Fibroblast of lung (primary cell): ENCODE data around the gene RHBDF2.

Experiments used
- EZH2 ChIP-seq: IDR thresholded peaks from 2 replicates; pipeline ENCODE4 v1.5.1; 2012; ENCODE audit warnings: low read length, control low read depth, mild to moderate bottlenecking; ENCODE audit errors: missing control alignments
- TF ChIP-seq, protein P1 (sequence below), 2 donors: IDR thresholded peaks in 1 of 2; conservative IDR thresholded peaks in 1 of 2; 1 replicate in 1 of 2; 2 replicates in 1 of 2; pipeline ENCODE4 v1.5.1; 2011 to 2012; ENCODE audit warnings: low read length in 2 of 2, control low read depth in 1 of 2, inconsistent platforms in 1 of 2, low read depth in 1 of 2, mild to moderate bottlenecking in 1 of 2

DNA sequence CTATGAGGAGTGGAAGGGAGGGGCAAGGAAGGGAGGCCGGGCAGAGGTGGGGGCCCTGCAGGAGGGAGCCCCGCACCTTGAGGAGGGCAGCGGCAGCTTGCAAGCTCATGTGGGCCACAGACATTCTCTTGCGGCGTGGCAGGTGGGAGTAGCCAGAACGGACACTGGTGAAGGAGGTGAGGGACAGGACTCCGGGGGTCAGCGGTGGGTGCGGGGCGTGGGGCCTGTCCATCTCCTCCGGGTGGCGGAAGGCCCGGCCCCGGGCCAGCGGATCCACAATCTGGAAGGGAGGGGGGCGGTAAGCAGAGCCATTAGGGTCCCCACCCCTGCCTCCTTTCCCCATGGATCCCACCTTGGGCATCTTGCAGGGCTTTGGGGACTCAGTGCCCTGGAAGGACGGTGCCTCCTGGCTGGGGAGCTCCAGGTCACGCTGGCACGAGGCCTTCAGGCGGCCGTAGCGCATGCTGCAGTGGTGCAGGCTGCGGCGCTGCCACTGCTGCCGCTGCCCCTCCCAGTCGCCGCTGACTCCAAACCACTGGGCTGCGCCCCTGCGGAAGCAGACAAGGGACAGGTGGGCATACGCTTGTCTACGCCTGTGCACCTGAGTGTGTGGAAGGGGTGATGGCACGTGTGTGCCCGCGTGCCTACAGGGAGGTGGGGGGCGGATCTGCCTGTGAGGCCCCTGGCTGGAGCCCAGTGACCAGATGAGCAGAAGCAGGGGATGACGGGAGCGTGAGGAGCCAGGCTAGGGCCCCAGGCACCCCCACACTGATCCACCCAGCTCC, 22.3 kb downstream of the RHBDF2 start:
- TF ChIP-seq, protein P1, sequence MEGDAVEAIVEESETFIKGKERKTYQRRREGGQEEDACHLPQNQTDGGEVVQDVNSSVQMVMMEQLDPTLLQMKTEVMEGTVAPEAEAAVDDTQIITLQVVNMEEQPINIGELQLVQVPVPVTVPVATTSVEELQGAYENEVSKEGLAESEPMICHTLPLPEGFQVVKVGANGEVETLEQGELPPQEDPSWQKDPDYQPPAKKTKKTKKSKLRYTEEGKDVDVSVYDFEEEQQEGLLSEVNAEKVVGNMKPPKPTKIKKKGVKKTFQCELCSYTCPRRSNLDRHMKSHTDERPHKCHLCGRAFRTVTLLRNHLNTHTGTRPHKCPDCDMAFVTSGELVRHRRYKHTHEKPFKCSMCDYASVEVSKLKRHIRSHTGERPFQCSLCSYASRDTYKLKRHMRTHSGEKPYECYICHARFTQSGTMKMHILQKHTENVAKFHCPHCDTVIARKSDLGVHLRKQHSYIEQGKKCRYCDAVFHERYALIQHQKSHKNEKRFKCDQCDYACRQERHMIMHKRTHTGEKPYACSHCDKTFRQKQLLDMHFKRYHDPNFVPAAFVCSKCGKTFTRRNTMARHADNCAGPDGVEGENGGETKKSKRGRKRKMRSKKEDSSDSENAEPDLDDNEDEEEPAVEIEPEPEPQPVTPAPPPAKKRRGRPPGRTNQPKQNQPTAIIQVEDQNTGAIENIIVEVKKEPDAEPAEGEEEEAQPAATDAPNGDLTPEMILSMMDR (conservative IDR thresholded peaks at IDR 0.05 in 1 of 2, IDR thresholded peaks at IDR 0.05 in 1 of 2; ENCODE audit: low read depth in 1 of 2, low read length in 2 of 2): no peak
- TF ChIP-seq EZH2: no peak
